ENCODE data around the gene FJX1. TPM values are rescaled to one million over a fixed set of nuclear protein-coding genes. Genes with fewer than 3 reads are reported as not detected.
"Not testable (repeated sequence)": the region's sequence is repeated elsewhere in the genome, so short reads cannot be mapped to it uniquely, and the experiment has no call there.

The FJX1 gene
- total and polyA plus RNA-seq, 3 experiments from 2014 or later, result 0.26 to 0.69 TPM; not detected in 1

- H3K9me3 ChIP-seq (ENCODE audit: low read length), result no peaks in the 10 kb centered on the region
- no peak overlapping the region for H3K4me3 ChIP-seq (ENCODE audit: low read length)
- ChIA-PET POLR2A (no interaction called here), CTCF (no interaction called here)
- no peak for DNase-seq
- H3K36me3 ChIP-seq (ENCODE audit: insufficient read depth, low read length), result no peaks in the 10 kb centered on the region
- peaks cover 5 to 62% of the 10 kb centered on the region in 2 donors for H3K27me3 Mint-ChIP-seq
- no peaks in the 10 kb centered on the region for H3K9me3 Mint-ChIP-seq
- no peak overlapping the region for H3K27ac Mint-ChIP-seq
- no peaks in the 10 kb centered on the region for H3K36me3 Mint-ChIP-seq
- no peaks in the 10 kb centered on the region for H3K27me3 ChIP-seq (ENCODE audit: insufficient read depth, low read length, poor library complexity, severe bottlenecking)
- H3K4me1 Mint-ChIP-seq, result no peaks in the 10 kb centered on the region
- H3K27ac ChIP-seq (ENCODE audit: low read depth, low read length), result no peak overlapping the region
- no peak overlapping the region for H3K4me3 Mint-ChIP-seq
- H3K4me1 ChIP-seq (ENCODE audit: insufficient read depth, low read length), result no peaks in the 10 kb centered on the region
Measured at GRCh38 chr11:35641964-35642363, 23.7 kb downstream of the FJX1 start.

DNA sequence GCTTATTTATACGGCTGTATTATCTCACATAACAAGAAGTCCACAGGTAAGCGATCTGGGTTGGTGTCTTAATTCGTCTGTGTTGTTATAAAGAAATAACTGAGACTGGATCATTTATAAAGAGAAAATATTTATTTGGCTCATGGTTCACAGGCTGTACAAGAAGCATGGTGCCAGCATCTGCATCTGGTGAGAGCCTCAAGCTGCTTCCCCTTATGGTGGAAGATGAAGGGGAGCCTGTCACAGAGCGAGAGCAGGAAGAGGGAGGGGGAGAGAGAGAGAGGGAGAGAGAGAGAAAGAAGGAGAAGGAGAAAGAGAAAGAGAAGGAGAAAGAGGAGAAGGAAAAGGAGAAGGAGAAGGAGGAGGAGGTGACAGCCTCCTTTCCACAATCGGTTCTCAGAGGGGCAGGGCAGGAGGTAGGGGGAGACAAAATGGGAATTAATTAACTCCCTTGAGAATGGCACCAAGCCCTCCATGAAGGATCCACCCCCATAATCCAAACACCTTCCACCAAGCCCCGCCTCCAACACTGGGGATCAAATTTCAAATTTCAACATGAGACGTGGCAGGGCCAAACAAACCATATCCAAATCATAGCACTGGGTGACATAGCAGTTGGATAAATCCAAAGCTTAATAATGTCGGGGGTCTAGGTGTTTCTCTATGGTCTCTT lies 29.3 kb downstream of the FJX1 start:
- CTCF ChIA-PET, result no interaction called here
- Mint-ChIP-seq H3K4me3 (no peak overlapping the region), H3K4me1 (no peaks in the 10 kb centered on the region), H3K36me3 (no peaks in the 10 kb centered on the region), H3K9me3 (no peaks in the 10 kb centered on the region), H3K27me3 (peaks cover 27 to 67% of the 10 kb centered on the region in 2 donors), H3K27ac (no peak overlapping the region)
- Histone ChIP-seq H3K36me3 (ENCODE audit: insufficient read depth, low read length) (no peaks in the 10 kb centered on the region), H3K4me1 (ENCODE audit: insufficient read depth, low read length) (no peaks in the 10 kb centered on the region), H3K27me3 (ENCODE audit: insufficient read depth, low read length, poor library complexity, severe bottlenecking) (peaks cover 3% of the 10 kb centered on the region), H3K9me3 (ENCODE audit: low read length) (no peaks in the 10 kb centered on the region), H3K4me3 (ENCODE audit: low read length) (no peak overlapping the region), H3K27ac (ENCODE audit: low read depth, low read length) (no peak overlapping the region)
- no peak for DNase-seq
- POLR2A ChIA-PET, result no interaction called here

GRCh38 chr11:35650006-35650405 lies 31.7 kb downstream of the FJX1 start:
- Histone ChIP-seq H3K36me3 (ENCODE audit: insufficient read depth, low read length) (no peaks in the 10 kb centered on the region), H3K9me3 (ENCODE audit: low read length) (no peaks in the 10 kb centered on the region), H3K27me3 (ENCODE audit: insufficient read depth, low read length, poor library complexity, severe bottlenecking) (peaks cover 3% of the 10 kb centered on the region), H3K4me1 (ENCODE audit: insufficient read depth, low read length) (no peaks in the 10 kb centered on the region), H3K27ac (ENCODE audit: low read depth, low read length) (no peak overlapping the region), H3K4me3 (ENCODE audit: low read length) (no peak overlapping the region)
- H3K4me1 Mint-ChIP-seq, result no peaks in the 10 kb centered on the region
- H3K4me3 Mint-ChIP-seq, result no peak overlapping the region
- POLR2A ChIA-PET, result no interaction called here
- H3K9me3 Mint-ChIP-seq, result peaks cover 0 to 3% (median 0%) of the 10 kb centered on the region in 5 donors
- no peak overlapping the region for H3K27ac Mint-ChIP-seq
- DNase-seq, result no peak
- peaks cover 31 to 74% of the 10 kb centered on the region in 2 donors for H3K27me3 Mint-ChIP-seq
- H3K36me3 Mint-ChIP-seq, result no peaks in the 10 kb centered on the region
- CTCF ChIA-PET, result no interaction called here

DNA sequence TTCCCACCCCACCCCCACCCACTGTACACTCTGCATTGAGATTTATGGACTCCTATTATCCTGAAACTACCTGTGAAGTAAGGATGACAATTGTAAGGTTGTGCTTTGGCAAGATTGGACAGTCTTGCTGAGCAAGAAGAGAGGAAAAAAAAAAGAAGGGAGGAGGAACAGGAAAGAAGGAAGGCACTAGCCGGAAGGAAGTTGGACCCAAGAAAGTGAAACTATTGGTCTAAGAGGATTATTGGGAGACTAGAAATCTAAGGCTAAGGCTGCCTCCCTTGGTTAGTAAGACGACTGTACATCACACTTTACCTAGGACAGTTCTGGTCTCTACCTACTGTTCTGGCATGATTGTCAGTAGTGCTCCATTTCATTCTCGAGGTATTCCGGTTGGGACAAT lies 32.2 kb downstream of the FJX1 start:
- ChIA-PET POLR2A (no interaction called here), CTCF (no interaction called here)
- no peak overlapping the region for H3K4me3 ChIP-seq (ENCODE audit: low read length)
- H3K27me3 ChIP-seq (ENCODE audit: insufficient read depth, low read length, poor library complexity, severe bottlenecking), result peaks cover 3% of the 10 kb centered on the region
- peaks cover 35 to 75% of the 10 kb centered on the region in 2 donors for H3K27me3 Mint-ChIP-seq
- H3K4me3 Mint-ChIP-seq, result no peak overlapping the region
- H3K36me3 ChIP-seq (ENCODE audit: insufficient read depth, low read length), result no peaks in the 10 kb centered on the region
- no peaks in the 10 kb centered on the region for H3K4me1 Mint-ChIP-seq
- H3K9me3 ChIP-seq (ENCODE audit: low read length), result no peaks in the 10 kb centered on the region
- H3K36me3 Mint-ChIP-seq, result no peaks in the 10 kb centered on the region
- no peaks in the 10 kb centered on the region for H3K4me1 ChIP-seq (ENCODE audit: insufficient read depth, low read length)
- H3K9me3 Mint-ChIP-seq, result peaks cover 0 to 3% (median 0%) of the 10 kb centered on the region in 5 donors
- H3K27ac ChIP-seq (ENCODE audit: low read depth, low read length), result no peak overlapping the region
- H3K27ac Mint-ChIP-seq, result no peak overlapping the region
- no peak for DNase-seq

DNA sequence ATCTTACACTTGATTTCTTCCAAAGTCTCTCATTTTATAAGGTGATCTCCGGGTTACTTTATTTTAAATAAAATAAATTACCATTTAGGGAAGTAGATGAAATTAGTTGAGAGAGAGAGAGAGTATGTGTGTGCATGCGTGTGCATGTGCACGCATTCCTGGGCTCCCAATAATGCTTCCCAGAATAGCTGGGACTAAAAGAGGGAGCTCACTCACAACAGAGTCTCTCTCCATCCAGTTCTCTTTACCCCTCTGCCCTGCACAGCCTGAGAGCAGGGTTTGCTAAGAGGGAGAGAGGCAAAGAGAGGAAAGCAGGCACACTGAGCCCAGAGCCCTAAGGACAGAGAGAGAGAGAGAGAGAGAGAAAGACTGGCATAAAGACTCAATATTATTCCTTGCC lies 33.0 kb downstream of the FJX1 start:
- Mint-ChIP-seq H3K9me3 (peaks cover 0 to 3% (median 0%) of the 10 kb centered on the region in 5 donors), H3K27me3 (peaks cover 37 to 75% of the 10 kb centered on the region in 2 donors)

DNA sequence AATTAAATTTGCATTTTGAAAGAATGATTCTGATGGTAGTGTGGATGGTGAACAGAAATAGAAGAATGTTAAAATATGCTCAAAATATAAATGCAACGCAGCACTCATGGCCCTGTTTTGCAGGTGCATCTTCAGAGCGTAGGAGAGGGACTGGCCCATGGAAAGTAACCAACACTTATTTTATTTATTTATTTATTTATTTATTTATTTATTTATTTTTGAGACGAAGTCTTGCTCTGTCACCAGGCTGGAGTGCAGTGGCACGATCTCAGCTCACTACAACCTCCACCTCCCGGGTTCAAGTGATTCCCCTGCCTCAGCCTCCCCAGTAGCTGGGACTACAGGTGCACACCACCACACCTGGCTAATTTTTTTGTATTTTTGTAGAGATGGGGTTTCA lies 34.5 kb downstream of the FJX1 start:
- H3K36me3 Mint-ChIP-seq, H3K4me1 Mint-ChIP-seq: not testable (repeated sequence)
- peaks cover 11% of the 10 kb centered on the region for H3K27me3 ChIP-seq (ENCODE audit: insufficient read depth, low read length, poor library complexity, severe bottlenecking)

More for the DNA sequence above, 33.0 kb downstream of the FJX1 start:
- Mint-ChIP-seq H3K27ac (no peak overlapping the region), H3K4me3 (no peak overlapping the region), H3K4me1 (no peaks in the 10 kb centered on the region), H3K36me3 (no peaks in the 10 kb centered on the region)
- DNase-seq, result no peak
- H3K27ac ChIP-seq (ENCODE audit: low read depth, low read length), result no peak overlapping the region
- ChIA-PET CTCF (no interaction called here), POLR2A (no interaction called here)
- H3K27me3 ChIP-seq (ENCODE audit: insufficient read depth, low read length, poor library complexity, severe bottlenecking), result peaks cover 3% of the 10 kb centered on the region
- no peak overlapping the region for H3K4me3 ChIP-seq (ENCODE audit: low read length)
- no peaks in the 10 kb centered on the region for H3K9me3 ChIP-seq (ENCODE audit: low read length)
- H3K4me1 ChIP-seq (ENCODE audit: insufficient read depth, low read length), result no peaks in the 10 kb centered on the region
- no peaks in the 10 kb centered on the region for H3K36me3 ChIP-seq (ENCODE audit: insufficient read depth, low read length)

GRCh38 chr11:35654711-35655110 lies 36.5 kb downstream of the FJX1 start:
- DNase-seq, result no peak
- POLR2A ChIA-PET, result no interaction called here
- Histone ChIP-seq H3K9me3 (ENCODE audit: low read length) (no peaks in the 10 kb centered on the region), H3K27me3 (ENCODE audit: insufficient read depth, low read length, poor library complexity, severe bottlenecking) (peaks cover 8% of the 10 kb centered on the region), H3K36me3 (ENCODE audit: insufficient read depth, low read length) (no peaks in the 10 kb centered on the region), H3K4me1 (ENCODE audit: insufficient read depth, low read length) (no peaks in the 10 kb centered on the region), H3K4me3 (ENCODE audit: low read length) (no peak overlapping the region), H3K27ac (ENCODE audit: low read depth, low read length) (no peak overlapping the region)
- peaks cover 0 to 3% (median 0%) of the 10 kb centered on the region in 5 donors for H3K9me3 Mint-ChIP-seq
- no peak overlapping the region for H3K4me3 Mint-ChIP-seq
- H3K36me3 Mint-ChIP-seq, result no peaks in the 10 kb centered on the region
- H3K27ac Mint-ChIP-seq, result no peak overlapping the region
- peaks cover 40 to 73% of the 10 kb centered on the region in 2 donors for H3K27me3 Mint-ChIP-seq
- H3K4me1 Mint-ChIP-seq, result no peaks in the 10 kb centered on the region
- CTCF ChIA-PET, result no interaction called here

More for the DNA sequence above, 34.5 kb downstream of the FJX1 start:
- DNase-seq; H3K4me1 ChIP-seq (ENCODE audit: insufficient read depth, low read length); H3K36me3 ChIP-seq (ENCODE audit: insufficient read depth, low read length); CTCF ChIA-PET; H3K4me3 ChIP-seq (ENCODE audit: low read length); H3K9me3 Mint-ChIP-seq; H3K4me3 Mint-ChIP-seq; H3K9me3 ChIP-seq (ENCODE audit: low read length); H3K27ac ChIP-seq (ENCODE audit: low read depth, low read length); POLR2A ChIA-PET; H3K27ac Mint-ChIP-seq: not testable (repeated sequence)
- peaks cover 44 to 71% of the 10 kb centered on the region in 2 donors for H3K27me3 Mint-ChIP-seq

GRCh38 chr11:35655254-35655653 lies 37.0 kb downstream of the FJX1 start:
- H3K4me1 ChIP-seq (ENCODE audit: insufficient read depth, low read length), result no peaks in the 10 kb centered on the region
- Mint-ChIP-seq H3K9me3 (peaks cover 0 to 3% (median 0%) of the 10 kb centered on the region in 5 donors), H3K27ac (no peak overlapping the region), H3K4me3 (no peak overlapping the region), H3K36me3 (no peaks in the 10 kb centered on the region), H3K4me1 (no peaks in the 10 kb centered on the region), H3K27me3 (peaks cover 38 to 71% of the 10 kb centered on the region in 2 donors)
- H3K27ac ChIP-seq (ENCODE audit: low read depth, low read length), result no peak overlapping the region
- POLR2A ChIA-PET, result no interaction called here
- no peak overlapping the region for H3K4me3 ChIP-seq (ENCODE audit: low read length)
- DNase-seq, result no peak
- no peaks in the 10 kb centered on the region for H3K9me3 ChIP-seq (ENCODE audit: low read length)
- CTCF ChIA-PET, result no interaction called here
- no peaks in the 10 kb centered on the region for H3K36me3 ChIP-seq (ENCODE audit: insufficient read depth, low read length)
- H3K27me3 ChIP-seq (ENCODE audit: insufficient read depth, low read length, poor library complexity, severe bottlenecking), result peaks cover 8% of the 10 kb centered on the region

All from CD8-positive, alpha-beta memory T cell (primary cell).